Ramos (cell line): Measurements from ENCODE around the gene CGB1.
"Not testable (repeated sequence)": the region's sequence is repeated elsewhere in the genome, so short reads cannot be mapped to it uniquely, and the experiment has no call there.

ENCODE experiments used
- in situ Hi-C: fragments of 300-500 bp; cut with MboI; formaldehyde crosslinking; loops from one replicate; pipeline ENCODE4 v1.14.3; 2022; ENCODE audit warnings: low sequenced_read_pairs; ENCODE audit not compliant: unreplicated experiment

Gene CGB1

GRCh38 chr19:49036815-49037214 is at the start of gene CGB1:
TSS of gene CGB1 (minus strand) at chr19:49036895. CDS start at chr19:49036711, 184 bp downstream.
- in situ Hi-C loops, result not testable (repeated sequence)

GRCh38 chr19:49086296-49086695 is 49.6 kb upstream of the CGB1 start:
- in situ Hi-C loops, result no loop called here

- in situ Hi-C loops, result no loop called here
Observed at GRCh38 chr19:49085868-49086232, 49.2 kb upstream of the CGB1 start.

- in situ Hi-C loops, result no loop called here
Observed at GRCh38 chr19:49085020-49085867, 48.5 kb upstream of the CGB1 start, which contains the start of gene SNRNP70. TSS of gene SNRNP70 (plus strand) at chr19:49085451. CDS start at chr19:49086415, 964 bp downstream.

DNA sequence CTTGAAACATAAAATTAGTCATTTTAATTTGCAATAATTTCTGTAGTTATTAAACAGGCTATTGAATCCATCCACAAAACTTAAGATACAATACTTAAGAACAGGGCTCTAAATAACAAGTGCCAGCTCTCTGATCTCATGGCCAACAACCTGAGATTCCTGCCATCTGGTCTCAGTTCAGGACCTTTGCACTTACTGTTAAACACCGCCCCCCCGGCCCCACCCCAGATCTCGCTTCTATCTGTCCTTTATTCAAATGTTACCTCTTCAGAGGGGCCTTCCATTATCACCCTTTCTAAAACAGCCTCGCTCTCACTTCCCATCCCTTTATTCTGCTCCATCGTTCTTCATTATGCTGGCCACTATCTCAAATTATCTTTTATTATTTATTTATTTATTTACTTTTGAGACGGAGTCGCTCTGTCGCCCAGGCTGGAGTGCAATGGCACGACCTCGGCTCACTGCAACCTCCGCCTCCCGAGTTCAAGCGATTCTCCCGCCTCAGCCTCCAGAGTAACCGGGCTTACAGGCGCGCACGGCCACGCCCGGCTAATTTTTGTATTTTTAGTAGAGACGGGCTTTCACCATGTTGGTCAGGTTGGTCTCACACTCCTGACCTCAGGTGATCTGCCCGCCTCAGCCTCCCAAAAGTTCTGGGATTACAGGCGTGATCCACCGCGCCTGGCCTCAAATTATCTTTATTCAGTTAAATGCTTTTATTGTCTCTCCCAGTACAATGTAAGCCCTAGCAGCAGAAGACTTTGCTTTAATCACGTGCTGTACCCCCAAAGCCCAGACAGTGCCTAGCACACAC is 47.7 kb upstream of the CGB1 start:
- in situ Hi-C loops, result no loop called here

- in situ Hi-C loops, result no loop called here
Observed at GRCh38 chr19:49081273-49081672, 44.6 kb upstream of the CGB1 start.

DNA sequence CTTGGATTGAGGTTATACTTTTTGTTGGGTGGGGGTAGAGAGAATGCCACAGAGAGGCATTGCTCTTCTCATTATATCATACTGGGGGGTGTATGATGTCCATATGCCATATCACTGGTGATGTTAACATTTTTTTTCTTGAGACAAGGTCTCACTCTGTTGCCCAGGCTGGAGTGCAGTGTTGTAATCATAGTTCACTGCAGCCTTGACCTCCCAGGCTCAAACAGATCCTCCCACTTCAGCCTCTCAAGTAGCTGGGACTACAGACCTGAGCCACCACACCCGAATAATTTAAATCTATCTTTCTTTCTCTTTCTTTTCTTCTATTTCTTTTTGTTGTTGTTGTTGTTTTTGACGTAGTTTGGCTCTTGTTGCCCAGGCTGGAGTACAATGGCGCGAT is 43.7 kb upstream of the CGB1 start:
- in situ Hi-C loops, result no loop called here

DNA sequence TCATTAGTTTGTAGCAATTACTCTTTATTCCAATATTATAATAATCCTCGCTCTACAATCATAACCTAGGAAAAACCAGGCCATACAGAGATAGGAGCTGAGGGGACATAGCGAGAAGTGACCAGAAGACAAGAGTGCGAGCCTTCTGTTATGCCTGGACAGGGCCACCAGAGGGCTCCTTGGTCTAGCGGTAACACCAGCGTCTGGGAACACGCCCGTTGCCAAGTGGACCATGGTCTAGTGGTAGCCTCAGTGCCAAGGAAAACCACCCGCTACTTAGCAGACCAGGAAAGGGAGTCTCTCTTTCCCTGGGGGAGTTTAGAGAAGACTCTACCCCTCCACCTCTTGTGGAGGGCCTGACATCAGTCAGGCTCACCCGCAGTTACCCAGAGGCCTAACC is 38.2 kb upstream of the CGB1 start:
- in situ Hi-C loops, result not testable (repeated sequence)

DNA sequence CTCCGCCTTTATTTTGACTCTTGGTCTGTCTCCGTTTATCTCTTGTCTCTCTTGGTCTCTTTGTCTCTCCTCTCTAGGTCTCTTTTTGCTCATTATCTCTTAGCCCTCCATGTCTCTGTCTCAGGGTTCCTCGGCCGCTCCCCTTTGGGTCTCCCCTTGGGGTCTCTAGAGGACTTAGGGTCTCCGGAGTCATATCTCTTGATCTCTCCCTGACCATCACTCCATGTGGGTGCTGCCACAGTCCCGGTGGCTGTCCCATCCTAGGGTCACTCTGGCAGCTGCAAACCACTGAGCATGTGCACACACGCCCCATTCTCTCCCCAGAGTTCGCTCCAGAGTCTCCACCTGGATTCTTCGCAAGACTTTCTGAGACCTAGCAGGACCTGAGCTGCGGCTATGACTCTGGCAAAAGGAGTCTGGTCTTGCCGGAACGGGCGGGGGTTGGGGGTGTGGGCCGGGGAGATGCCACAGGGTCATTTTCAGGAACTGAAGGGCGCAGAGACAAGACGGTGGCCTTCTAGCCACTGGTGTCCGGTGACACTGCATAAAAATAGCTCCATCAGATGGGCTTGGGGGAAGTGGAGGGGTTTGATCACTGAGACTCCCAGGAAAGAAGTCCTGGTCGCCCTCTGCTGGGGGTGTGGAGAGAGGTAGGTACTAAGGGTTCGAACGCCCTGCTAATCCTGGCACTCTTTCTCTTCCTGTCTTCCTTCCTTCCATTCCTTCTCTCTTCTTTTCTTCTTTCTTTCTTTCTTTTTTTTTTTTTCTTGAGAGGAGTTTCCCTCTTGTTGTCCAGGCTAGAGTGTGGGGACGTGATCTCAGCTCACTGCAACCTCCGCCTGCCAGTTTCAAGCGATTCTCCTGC is 37.1 kb upstream of the CGB1 start:
- in situ Hi-C loops, result no loop called here

DNA sequence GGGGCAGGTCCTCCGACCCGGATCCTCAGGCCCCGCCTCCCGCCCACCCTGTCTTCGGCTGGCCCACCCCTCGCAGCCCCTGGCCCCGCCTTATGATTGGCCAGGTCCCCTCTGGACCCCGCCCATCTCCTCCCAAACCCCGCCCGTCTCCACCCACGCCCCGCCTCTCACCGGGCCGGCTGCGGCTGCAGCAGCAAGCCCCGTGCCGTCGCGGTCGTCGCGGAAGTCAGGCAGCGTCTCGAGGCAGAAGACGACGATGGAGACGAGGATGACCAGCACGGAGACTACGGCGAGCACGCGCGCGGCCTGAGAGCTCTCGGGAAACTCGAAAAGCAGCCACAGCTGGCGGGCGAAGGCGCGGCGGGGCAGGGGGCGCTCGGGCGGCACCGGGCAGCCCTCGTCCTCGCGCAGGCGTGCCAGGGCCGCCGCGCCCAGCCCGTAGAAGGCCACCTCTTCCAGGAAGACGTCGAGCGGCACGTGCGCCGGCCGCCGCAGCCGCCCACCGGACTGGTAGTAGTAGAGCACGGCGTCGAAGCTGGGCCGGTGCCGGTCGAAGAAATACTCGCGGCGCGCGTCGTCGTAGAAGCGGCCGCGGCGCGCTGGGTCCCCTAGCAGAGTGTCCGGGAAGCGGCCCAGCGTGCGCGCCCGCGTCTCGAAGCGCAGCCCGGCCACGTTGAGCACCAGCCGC is 35.3 kb upstream of the CGB1 start:
- in situ Hi-C loops, result no loop called here

- in situ Hi-C loops, result no loop called here
Observed at GRCh38 chr19:49070416-49070815, 33.7 kb upstream of the CGB1 start.

- in situ Hi-C loops, result no loop called here
Observed at GRCh38 chr19:49069026-49069425, 32.3 kb upstream of the CGB1 start.

- in situ Hi-C loops, result no loop called here
Observed at GRCh38 chr19:49067554-49067953, 30.9 kb upstream of the CGB1 start.

DNA sequence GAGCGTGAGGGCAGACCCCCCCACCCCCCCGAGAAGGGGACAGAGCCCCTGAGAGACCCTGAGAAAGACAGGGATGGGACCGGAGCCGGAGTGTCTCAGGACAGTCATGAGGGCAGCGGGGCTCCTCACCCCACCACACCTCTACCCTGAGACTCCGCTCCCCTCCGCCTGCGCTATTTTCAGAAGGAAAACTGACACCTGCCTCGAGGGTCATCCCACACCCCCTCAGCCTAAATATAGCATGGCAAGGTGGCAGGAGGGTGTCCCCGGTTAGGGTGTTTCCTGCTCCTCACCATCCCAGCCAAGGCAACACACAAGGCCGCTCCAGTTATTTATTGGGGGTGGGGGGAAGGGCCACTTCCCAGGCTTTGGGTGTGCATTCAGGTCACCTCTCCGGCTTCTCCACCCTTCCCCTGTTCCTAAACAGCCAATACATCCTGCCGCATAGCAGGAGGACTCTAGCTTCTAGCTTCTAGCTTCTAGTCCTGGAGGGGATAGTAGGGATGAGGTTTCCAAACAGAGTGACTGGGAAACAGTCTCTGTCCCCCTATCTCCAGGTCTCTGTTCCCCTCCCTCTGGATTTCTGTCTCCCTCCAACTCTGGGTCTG is 29.3 kb upstream of the CGB1 start:
- in situ Hi-C loops, result no loop called here

DNA sequence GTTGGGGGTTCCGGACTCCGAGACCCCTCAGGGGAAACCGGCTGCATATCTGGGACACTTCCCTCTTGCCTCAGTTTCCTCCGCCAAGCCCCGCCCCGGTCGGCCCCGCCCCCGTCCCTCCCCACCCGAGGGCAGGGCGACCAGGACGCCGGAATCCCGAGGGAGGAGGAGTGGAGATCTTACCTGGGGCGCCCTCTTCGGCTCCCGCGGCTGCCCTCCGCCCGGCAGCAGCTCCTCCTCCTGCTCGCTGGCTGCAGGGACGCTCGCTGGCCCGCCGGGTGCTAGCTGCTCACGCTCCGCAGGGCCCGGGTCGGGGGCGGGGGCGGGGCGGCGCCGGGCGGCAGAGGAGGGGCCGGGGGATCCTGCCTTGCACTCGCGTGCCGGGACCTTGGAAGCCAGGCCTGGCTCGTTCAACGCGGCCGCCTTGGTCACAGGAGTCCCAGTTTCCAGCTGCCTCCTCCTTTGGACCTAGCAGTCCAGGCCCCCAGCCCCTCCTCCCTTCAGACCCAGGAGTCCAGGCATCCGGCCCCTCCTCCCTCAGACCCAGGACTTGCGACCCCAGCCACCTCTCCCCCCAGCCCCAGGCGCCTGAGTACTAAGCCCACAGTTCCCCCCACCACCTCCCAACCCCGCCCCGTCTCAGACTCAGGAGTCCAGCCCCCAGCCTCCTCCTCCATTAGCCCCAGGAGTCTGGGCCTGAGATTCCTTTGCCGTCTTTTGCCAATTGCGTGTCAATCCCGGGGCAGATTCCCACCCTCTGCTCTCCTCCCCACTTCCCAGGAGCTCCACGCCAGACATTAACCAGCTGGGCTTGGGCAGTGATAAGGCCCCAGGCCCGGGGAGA is 28.3 kb upstream of the CGB1 start, which contains the start of gene NTF4:
TSS of gene NTF4 (minus strand) at position 51 of the 844 bp plus-strand sequence. CDS start 2,821 bp downstream, outside the sequence.
- in situ Hi-C loops, result no loop called here

GRCh38 chr19:49064029-49064629 is 27.4 kb upstream of the CGB1 start:
- in situ Hi-C loops, result no loop called here

DNA sequence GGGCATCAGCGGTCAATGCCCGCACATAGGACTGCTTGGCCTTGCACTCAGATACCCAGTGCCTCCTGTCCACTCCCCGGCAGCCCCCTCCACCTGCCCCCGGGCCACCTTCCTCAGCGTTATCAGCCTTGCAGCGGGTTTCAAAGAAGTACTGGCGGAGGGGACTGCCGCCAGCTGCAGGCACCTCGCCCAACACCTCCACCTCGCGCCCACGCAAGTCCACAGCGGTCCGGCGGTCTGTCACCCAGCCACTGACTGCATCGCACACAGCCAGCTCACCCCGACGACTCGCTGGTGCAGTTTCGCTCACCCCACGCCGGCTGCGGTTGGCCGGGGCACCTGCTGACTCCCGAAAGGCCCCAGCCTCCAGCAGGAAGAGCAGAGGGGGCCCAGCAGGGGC is 24.8 kb upstream of the CGB1 start:
- in situ Hi-C loops, result no loop called here

- in situ Hi-C loops, result no loop called here
Observed at GRCh38 chr19:49061000-49061399, 24.3 kb upstream of the CGB1 start.
